ENCODE results near the gene PLCD3. TPM values are rescaled to one million over a fixed set of nuclear protein-coding genes. Genes with fewer than 3 reads are reported as not detected.
A peak's percentile ranks its signal among the peaks of the same experiment; 100 is the strongest.

Gene PLCD3
- total and polyA plus RNA-seq, 2 of the 13 experiments (the other 11 are each of a cell fraction or from before 2014, with no cell fraction given): 11.3 to 39.1 TPM

DNA sequence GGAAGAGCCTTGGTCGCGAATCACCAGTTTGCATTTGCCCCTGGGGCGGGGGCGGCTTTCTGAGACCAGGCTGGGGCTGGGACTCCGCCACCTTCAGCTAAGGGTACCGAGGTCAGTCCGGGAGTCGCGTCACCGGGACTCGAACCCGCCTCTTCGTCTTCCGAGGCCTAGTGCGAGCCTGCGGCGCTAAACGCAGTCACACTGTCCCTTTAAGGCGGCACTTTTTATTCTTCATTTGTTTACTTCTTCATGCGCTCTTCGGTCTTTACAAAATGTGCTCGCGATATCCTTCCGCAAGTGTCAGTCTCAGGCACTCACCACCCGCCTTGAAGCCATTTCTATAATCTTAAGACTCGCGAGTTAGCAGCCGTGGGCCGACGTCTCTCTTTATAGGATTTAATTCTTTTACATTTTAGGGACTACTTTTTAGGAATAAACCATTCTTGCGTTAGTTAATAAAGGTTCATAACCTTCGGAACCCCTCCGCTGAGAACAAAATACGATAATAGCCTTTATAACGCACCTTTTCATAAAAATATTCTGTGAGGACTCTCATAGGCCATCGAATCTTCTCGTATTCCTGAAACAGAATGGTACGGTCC, 15.4 kb upstream of the PLCD3 start (continued):
- TF ChIP-seq ZNF790 (CRISPR knock-in tag; IDR thresholded peaks at IDR 0.05; ENCODE audit: borderline replicate concordance) (peak; percentile 83), E2F2 (CRISPR knock-in tag; IDR thresholded peaks at IDR 0.05; ENCODE audit: borderline replicate concordance) (peak; percentile 47; the same call in 1 of the 2 replicates), ZNF83 (CRISPR knock-in tag; IDR thresholded peaks at IDR 0.05; ENCODE audit: borderline replicate concordance) (0 out of 2 replicates have a peak, but pooled peaks have one; percentile 16), ZNF441 (CRISPR knock-in tag; IDR thresholded peaks at IDR 0.05; ENCODE audit: borderline replicate concordance) (0 out of 2 replicates have a peak, but pooled peaks have one; percentile 6), U2AF1 (optimal IDR thresholded peaks at IDR 0.05; ENCODE audit: low read depth, low read length) (peak; percentile 50), ESRRA (CRISPR knock-in tag; IDR thresholded peaks at IDR 0.05; ENCODE audit: low read depth) (no peak), SMAD1 (CRISPR knock-in tag; IDR thresholded peaks at IDR 0.05; ENCODE audit: borderline replicate concordance, low read depth) (no peak; the same call in 1 of the 2 replicates), THAP7 (CRISPR knock-in tag; IDR thresholded peaks at IDR 0.05) (no peak; the same call in 1 of the 2 replicates), ARNT2 (CRISPR knock-in tag; IDR thresholded peaks at IDR 0.05; ENCODE audit: low read depth) (0 out of 2 replicates have a peak, but pooled peaks have one; percentile 32), SNRNP70 (IDR thresholded peaks at IDR 0.05; ENCODE audit: low read depth, low read length) (no peak), ZMYM4 (CRISPR knock-in tag; IDR thresholded peaks at IDR 0.05) (peak; percentile 51; the same call in 1 of the 2 replicates), ZNF468 (CRISPR knock-in tag; IDR thresholded peaks at IDR 0.05) (peak; percentile 7; the same call in 1 of the 2 replicates), MEIS1 (CRISPR knock-in tag; IDR thresholded peaks at IDR 0.05; ENCODE audit: borderline replicate concordance) (no peak), KDM1A (CRISPR knock-in tag; IDR thresholded peaks at IDR 0.05) (peak; percentile 35), ZSCAN21 (CRISPR knock-in tag; IDR thresholded peaks at IDR 0.05; ENCODE audit: borderline replicate concordance) (peak; percentile 74; the same call in 1 of the 2 replicates), ZNF337 (CRISPR knock-in tag; IDR thresholded peaks at IDR 0.05; ENCODE audit: borderline replicate concordance, low read depth) (peak; percentile 28), ZNF205 (CRISPR knock-in tag; IDR thresholded peaks at IDR 0.05) (peak; percentile 36; the same call in 1 of the 2 replicates), FOSL2 (CRISPR knock-in tag; IDR thresholded peaks at IDR 0.05) (peak; percentile 45; the same call in 1 of the 2 replicates), POGZ (CRISPR knock-in tag; IDR thresholded peaks at IDR 0.05) (peak; percentile 26; the same call in 1 of the 2 replicates), GTF2F1 (IDR thresholded peaks at IDR 0.05; ENCODE audit: low read length) (peak; percentile 73), ZNF670 (CRISPR knock-in tag; IDR thresholded peaks at IDR 0.05; ENCODE audit: borderline replicate concordance) (peak; percentile 46; the same call in 1 of the 2 replicates), ZMYM2 (CRISPR knock-in tag; IDR thresholded peaks at IDR 0.05) (peak; percentile 92), TARDBP (CRISPR knock-in tag; IDR thresholded peaks at IDR 0.05) (no peak)
- TF ChIP-seq, protein P1, sequence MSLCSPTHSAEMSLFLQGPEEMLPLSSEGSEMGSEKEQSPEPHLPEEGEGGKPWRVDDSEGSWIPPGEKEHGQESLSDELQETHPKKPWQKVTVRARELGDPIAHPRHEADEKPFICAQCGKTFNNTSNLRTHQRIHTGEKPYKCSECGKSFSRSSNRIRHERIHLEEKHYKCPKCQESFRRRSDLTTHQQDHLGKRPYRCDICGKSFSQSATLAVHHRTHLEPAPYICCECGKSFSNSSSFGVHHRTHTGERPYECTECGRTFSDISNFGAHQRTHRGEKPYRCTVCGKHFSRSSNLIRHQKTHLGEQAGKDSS (CRISPR knock-in tag; IDR thresholded peaks at IDR 0.05; ENCODE audit: borderline replicate concordance, low read depth): no peak; the same call in 1 of the 2 replicates
